HuH-7.5 (cell line): ENCODE results near the gene ERC2.

ENCODE experiments used
- DNase-seq: peaks from one replicate; pipeline ENCODE4 v3.0.0; 2011; ENCODE audit warnings: low spot score

The ERC2 gene

GRCh38 chr3:55468251-55468650, 1000.0 kb downstream of the ERC2 start:
- no peak for DNase-seq

GRCh38 chr3:55467099-55467498, 1001.2 kb downstream of the ERC2 start:
- no peak for DNase-seq

GRCh38 chr3:55466526-55466925, 1001.7 kb downstream of the ERC2 start:
- no peak for DNase-seq

GRCh38 chr3:55461896-55462295, 1006.4 kb downstream of the ERC2 start:
- no peak for DNase-seq

GRCh38 chr3:55459838-55460237, 1008.4 kb downstream of the ERC2 start:
- DNase-seq, result no peak
